Heart right ventricle (tissue), 16 donors: ENCODE data around the gene CD3E. TPM values are rescaled to one million over a fixed set of nuclear protein-coding genes. Genes with fewer than 3 reads are reported as not detected.

Experiments
- ATAC-seq, 8 donors: fragments of 200-7000 bp; cut with Tn5 transposase; one replicate each; pipeline ENCODE4 v1.9.1; 2020; ENCODE audit warnings: mild to moderate bottlenecking in 8 of 8, moderate library complexity in 8 of 8, moderate number of reproducible peaks in 1 of 8
- DNase-seq, 2 donors: peaks; one replicate each; pipeline ENCODE4 v3.0.0-alpha.2; 2020
- H3K27ac ChIP-seq, 10 donors: fragments of 200-600 bp; sonication (generic) in 2 of 10; one replicate each; pipeline versions ENCODE4 v1.5.0 to v1.8.0; 2020 to 2022; ENCODE audit warnings: mild to moderate bottlenecking in 3 of 10
- H3K27me3 ChIP-seq, 7 donors: fragments of 200-600 bp; one replicate each; pipeline ENCODE4 v1.8.0; 2021 to 2022; ENCODE audit warnings: mild to moderate bottlenecking in 2 of 7
- H3K36me3 ChIP-seq, 9 donors: fragments of 200-600 bp; sonication (generic) in 1 of 9; one replicate each; pipeline versions ENCODE4 v1.5.0 to v1.8.0; 2020 to 2022; ENCODE audit warnings: mild to moderate bottlenecking in 2 of 9
- H3K4me1 ChIP-seq, 9 donors: fragments of 200-600 bp; sonication (generic) in 1 of 9; one replicate each; pipeline versions ENCODE4 v1.5.0 to v1.8.0; 2020 to 2022; ENCODE audit warnings: mild to moderate bottlenecking in 4 of 9
- H3K4me3 ChIP-seq, 10 donors: fragments of 200-600 bp; sonication (generic) in 2 of 10; one replicate each; pipeline versions ENCODE4 v1.5.0 to v1.8.0; 2020 to 2022; ENCODE audit warnings: mild to moderate bottlenecking in 7 of 10, moderate library complexity in 2 of 10
- H3K9me3 ChIP-seq, 11 donors: fragments of 200-600 bp in 10 of 11; sonication (generic) in 2 of 11; one replicate each; pipeline versions ENCODE4 v1.5.0 to v1.8.0; 2013 to 2022; ENCODE audit warnings: mild to moderate bottlenecking in 2 of 11, control low read depth in 1 of 11, moderate library complexity in 1 of 11
- CTCF ChIP-seq, 9 donors: fragments of 200-600 bp; sonication (generic) in 2 of 9; IDR thresholded peaks; one replicate each; pipeline versions ENCODE4 v1.5.0 to v1.8.0; 2021 to 2022; ENCODE audit warnings: antibody characterized with exemption in 9 of 9, mild to moderate bottlenecking in 5 of 9, moderate library complexity in 1 of 9
- WGBS, 2 donors: extraction: QIAGEN DNeasy Blood & Tissue Kit; methylation state at CpG; one replicate each; pipeline ENCODE4 v1.1.7; 2013; ENCODE audit warnings: inconsistent platforms in 1 of 2; 5-methylcytosine and 5-hydroxymethylcytosine counted together
- intact Hi-C, 10 donors: fragments of 100-400 bp; cut with DNase I; formaldehyde crosslinking; loops; one replicate each; pipeline versions ENCODE4 v1.11.1 to v1.14.2; 2022
- polyA plus RNA-seq, 2 donors: library from polyadenylated mRNA; stranded (reverse); fragments of 200-250 nt; gene quantifications; one replicate each; pipeline ENCODE4 v1.2.3, GENCODE V29; 2013
- total RNA-seq, 10 donors: library from RNA; stranded (reverse); fragmentation: NEBNext Ultra II Directional in 3 of 10; extraction: Animal tissue kit (Norgen Biotek cat#: 25700) in 3 of 10; gene quantifications; one replicate each; pipeline versions ENCODE4 v1.2.1 to v1.2.4, GENCODE V29; 2021 to 2023
- donor health status: Arrhythmogenic right ventricular cardiomyopathy.
- donor health status: ischemic (EF 13 %, LVEDD 7.1; RV severe dilation, severe dysfunction).
- donor health status: healthy with polysubstance abuse.
- donor health status: DM: no; HTN: yes; CAD: no.
- donor health status: DM: no; HTN: no; CAD: no.
- donor health status: ischemic (EF 25% LVEDD 6.9; RV normal size, moderate dysfunction).
- donor health status: ischemic (EF 25% LVEDD 5.7; RV mildly dilated, moderate dysfunction).
- donor health status: healthy.
- donor health status: DM: yes; HTN: yes; CAD: no.
- donor health status: Ischemic cardiomyopathy.
- donor health status: ischemic (EF 35%, LVEDD 5.7; RV mildly dilated, moderate dysfunction).
- donor health status: nonischemic (EF 11% LVEDD 7.7; RV severe dilation, severe dysfunction).
- donor health status: DM: yes; HTN: yes; CAD: no.
- donor health status: PGD.
- donor health status: ischemic (EF 29% LVEDD 5.4; RV normal size, mild dysfunction).
- donor health status: nonischemic (EF 23%, LVEDD 6.1; RV moderate dilation, normal function).

The CD3E gene
- total and polyA plus RNA-seq, 12 donors, result 0.17 to 12.2 (median 0.59) TPM; not detected in 2

- H3K36me3 ChIP-seq, result peaks cover 0 to 7% (median 0%) of the 10 kb centered on the region in 9 donors
- ATAC-seq (peak in 7 of 8 donors; percentile 17 to 72 (median 50)), DNase-seq (peak; percentile 18 to 24)
- H3K27ac ChIP-seq, result peak overlapping the region in 6 of 10 donors; percentile 5 to 57 (median 28)
- TF ChIP-seq CTCF (IDR thresholded peaks at IDR 0.05), result no peak
- peaks cover 0 to 28% (median 13%) of the 10 kb centered on the region in 9 donors for H3K4me1 ChIP-seq
- WGBS, 2 donors, result 52 to 71% methylated on average over 1 of the region's 1 CpG
- H3K4me3 ChIP-seq, result no peak overlapping the region
- peaks cover 0 to 30% (median 6%) of the 10 kb centered on the region in 7 donors for H3K27me3 ChIP-seq
- intact Hi-C loops, result no loop called here
- H3K9me3 ChIP-seq, result no peaks in the 10 kb centered on the region
These were observed 38.6 kb upstream of the CD3E start for GRCh38 chr11:118265954-118266353.

DNA sequence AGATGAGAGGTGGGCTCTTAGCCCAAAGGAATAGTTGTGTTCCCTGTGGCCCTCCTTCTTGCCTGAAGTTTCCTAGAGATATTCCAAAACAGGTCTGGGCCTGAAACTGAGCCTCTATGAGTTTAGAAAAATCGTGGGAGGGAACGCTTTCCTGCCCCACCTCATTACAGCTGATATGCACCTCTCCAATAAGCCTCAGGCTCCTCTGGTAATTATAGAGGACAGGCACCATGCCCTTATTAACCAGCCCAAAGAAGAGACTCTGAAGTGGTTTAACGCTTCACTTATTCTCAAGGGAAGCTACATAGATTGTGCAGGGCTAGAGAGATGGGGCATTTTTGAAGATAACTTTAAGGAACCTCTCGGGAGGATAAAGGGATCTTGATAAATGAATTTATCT lies 37.0 kb upstream of the CD3E start:
- Histone ChIP-seq H3K36me3 (no peaks in the 10 kb centered on the region), H3K4me1 (peaks cover 0 to 27% (median 13%) of the 10 kb centered on the region in 9 donors), H3K9me3 (no peaks in the 10 kb centered on the region), H3K27me3 (peaks cover 0 to 23% (median 2%) of the 10 kb centered on the region in 7 donors), H3K27ac (no peak overlapping the region), H3K4me3 (no peak overlapping the region)
- no peak for DNase-seq
- intact Hi-C loops, result no loop called here
- no peak for TF ChIP-seq CTCF (IDR thresholded peaks at IDR 0.05)
- 73 to 84% methylated on average over 4 of the region's 4 CpGs for WGBS, 2 donors
- ATAC-seq, result no peak

GRCh38 chr11:118272001-118272400 lies 32.5 kb upstream of the CD3E start:
- TF ChIP-seq CTCF (IDR thresholded peaks at IDR 0.05), result no peak
- DNase-seq (no peak), ATAC-seq (no peak)
- intact Hi-C loops, result no loop called here
- Histone ChIP-seq H3K9me3 (no peaks in the 10 kb centered on the region), H3K27me3 (peaks cover 0 to 22% (median 0%) of the 10 kb centered on the region in 7 donors), H3K27ac (no peak overlapping the region), H3K36me3 (no peaks in the 10 kb centered on the region), H3K4me1 (peaks cover 0 to 12% (median 0%) of the 10 kb centered on the region in 9 donors), H3K4me3 (no peak overlapping the region)
- 66 to 74% methylated on average over 2 of the region's 2 CpGs for WGBS, 2 donors

DNA sequence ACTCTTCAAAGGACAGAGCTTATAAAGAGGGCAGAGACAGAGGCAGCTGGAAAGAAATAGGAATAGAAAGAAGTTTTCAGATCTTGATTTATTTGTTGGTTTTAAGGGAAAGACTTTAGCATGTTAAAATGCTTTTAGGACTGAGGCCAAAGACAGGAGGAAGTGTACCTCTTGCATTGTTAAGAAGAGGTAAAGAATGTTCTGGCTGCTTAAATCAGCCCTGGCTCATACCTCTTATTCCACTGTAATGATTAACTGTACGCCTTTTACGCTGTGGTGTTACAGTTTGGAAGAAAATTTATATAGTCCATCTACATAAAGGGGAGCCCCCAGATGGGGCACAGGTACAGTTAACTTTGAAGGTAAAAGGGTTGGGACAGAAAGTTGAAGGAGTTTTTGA lies 30.3 kb upstream of the CD3E start:
- WGBS, 2 donors, result 83 to 92% methylated on average over 2 of the region's 2 CpGs
- no peak for ATAC-seq
- Histone ChIP-seq H3K27me3 (peaks cover 0 to 19% (median 0%) of the 10 kb centered on the region in 7 donors), H3K36me3 (no peaks in the 10 kb centered on the region), H3K27ac (peak overlapping the region in 1 of 10 donors; percentile 40), H3K4me3 (no peak overlapping the region), H3K4me1 (peaks cover 0 to 16% (median 0%) of the 10 kb centered on the region in 9 donors), H3K9me3 (no peaks in the 10 kb centered on the region)
- DNase-seq, result no peak
- no peak for TF ChIP-seq CTCF (IDR thresholded peaks at IDR 0.05)
- intact Hi-C loops, result no loop called here
